Nucleus accumbens (tissue), 56 donors: Measurements from ENCODE around the gene NTRK3.

Source experiments
- DNase-seq, 56 donors: peaks; one replicate each; lab custom pipeline; 2025; lab: John Stamatoyannopoulos, UW

Gene NTRK3

DNA sequence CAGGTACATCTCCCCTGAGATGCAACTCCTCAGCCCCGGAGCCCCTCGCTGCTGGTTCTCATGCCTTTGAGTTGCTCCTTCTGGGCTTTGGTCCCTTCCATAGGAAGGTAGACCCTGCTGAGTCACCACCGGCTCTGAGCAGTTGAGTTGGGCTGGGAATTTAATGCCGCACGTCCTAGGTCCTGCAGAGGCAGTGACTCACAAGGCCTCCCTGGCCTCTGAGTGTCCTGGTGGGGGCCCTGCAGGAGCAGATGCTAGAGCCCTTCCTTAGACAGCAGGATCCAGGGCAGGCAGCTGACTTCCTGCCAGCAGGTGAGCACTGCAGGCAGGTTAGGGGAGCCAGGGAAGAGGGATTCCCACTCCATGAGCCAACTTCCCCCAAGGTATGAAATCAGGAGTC is 5.5 kb upstream of the NTRK3 start:
- DNase-seq: no peak

DNA sequence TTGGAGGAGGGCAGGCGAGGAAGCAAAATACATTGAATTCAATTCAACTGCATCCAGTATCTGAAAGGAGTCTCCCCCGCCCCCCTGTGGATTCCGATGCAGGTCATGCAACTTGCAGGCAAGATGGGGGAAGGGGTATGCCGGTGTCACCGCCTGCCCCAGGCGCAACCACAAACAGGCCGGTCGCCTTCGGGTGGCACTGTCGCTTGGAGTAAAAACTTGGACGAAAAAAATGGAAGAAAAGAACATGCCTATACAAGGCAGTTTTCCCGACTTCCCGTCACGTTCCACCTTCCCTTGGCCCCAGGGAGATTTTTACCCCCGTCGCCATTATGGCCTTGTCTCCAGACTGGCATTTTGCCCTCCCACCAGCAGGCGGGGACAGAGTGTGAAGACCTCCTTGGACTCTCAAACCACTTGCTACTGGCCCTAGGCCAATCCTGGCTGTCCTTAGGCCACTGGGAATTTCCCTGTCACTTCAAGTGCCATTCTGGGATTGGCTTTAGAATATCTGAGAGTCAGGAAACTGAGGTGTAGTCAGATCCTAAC is 1.6 kb upstream of the NTRK3 start:
- peak in 51 of 56 donors; percentile 20 to 88 (median 66) for DNase-seq

DNA sequence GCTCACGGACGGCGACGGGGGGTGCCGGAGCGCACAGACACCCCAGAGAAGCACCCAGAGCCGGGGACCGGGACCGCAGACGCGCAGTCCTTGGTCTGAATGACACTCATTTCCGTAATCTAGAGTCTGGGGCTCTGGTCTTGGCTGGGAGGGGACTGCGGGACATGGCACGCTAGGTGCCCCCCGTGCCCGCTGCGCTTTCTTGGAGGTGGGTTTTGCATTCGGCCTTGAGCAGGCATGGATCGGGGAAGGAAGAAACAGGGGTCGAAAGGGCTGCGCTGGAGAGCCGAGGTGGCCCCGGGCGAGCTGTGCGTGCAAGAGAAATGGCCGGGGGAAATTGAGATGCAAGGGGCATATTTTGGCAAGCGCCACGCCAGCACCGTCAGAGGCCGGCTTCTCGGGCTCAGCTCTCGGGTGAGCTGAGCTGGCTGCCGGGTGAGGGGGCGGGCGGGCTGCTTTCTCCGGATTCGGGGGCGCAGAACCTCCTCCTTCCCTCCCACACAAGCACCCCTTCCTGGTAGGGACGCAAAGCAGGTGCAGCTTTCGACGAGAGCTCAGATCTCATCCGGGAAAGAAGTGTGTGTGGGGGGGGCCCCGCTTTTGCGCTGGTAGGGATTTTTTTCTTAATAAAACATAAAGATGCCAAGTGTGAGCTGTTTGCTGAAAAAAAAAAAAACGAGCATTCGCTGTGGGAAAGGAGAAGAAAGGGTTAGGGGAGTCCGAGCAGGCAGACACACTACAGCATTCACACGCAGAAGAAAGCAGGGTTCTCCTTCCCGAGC is 963 bp upstream of the NTRK3 start:
- DNase-seq: peak in 51 of 56 donors; percentile 17 to 84 (median 60)

DNA sequence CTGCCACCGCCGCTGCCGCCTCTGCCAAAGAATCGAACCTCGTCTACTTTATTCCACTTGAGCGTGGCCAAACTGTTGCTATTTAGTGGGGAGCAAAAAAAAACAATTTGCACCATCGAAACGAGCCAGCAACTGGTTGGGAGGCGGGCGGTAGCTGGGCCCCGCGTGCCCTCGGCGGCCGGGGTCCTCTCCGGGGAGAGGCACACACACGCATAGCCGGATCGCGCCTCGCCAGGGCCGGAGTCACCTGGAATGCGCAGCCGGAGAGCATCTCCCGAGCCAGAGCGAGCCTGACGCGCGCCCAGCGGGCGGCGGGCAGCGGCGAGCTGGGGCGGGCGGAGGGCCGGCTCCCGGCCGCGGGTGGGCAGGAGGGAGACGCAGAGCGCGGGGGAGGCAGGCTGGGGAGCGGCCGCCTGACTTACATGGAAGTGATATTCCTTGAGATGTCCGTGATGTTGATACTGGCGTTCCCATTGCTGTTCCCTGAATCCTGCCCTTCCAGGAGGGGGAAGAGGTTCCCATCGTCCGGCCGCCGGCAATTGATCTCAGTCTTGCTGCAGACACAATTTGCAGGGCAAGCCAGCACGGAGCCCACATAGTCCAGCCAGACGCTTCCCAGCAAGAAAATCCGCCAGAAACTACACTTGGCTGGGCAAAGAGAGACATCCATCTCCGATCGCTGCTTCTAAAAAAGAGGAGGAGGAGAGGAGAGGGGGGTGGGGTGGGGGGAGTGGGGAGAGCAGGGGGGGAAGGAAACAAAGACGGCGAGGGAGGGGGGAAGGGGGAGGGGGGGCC is 858 bp downstream of the NTRK3 start:
- DNase-seq: peak in 28 of 56 donors; percentile 7 to 63 (median 35)

DNA sequence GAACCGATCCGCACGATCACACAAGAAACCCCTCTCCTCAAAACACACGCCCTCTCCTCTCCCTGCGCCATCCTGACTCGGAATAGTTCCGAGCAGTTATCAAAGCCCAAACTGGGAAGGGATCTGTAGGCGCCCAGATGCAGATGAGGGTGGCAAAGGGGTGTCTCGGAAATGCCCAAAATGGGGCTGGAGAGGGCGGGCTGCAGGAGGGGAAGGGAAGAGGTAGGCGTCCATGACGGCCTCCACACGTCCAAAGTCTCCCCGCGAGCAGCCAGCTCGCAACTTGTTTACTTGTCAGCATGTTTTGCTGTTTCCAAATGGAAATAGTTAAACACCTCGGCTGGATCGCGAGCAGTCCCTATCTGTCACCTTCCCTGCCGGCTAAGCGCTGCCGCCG is 1.5 kb downstream of the NTRK3 start:
- DNase-seq: peak in 32 of 56 donors; percentile 8 to 70 (median 34)

DNA sequence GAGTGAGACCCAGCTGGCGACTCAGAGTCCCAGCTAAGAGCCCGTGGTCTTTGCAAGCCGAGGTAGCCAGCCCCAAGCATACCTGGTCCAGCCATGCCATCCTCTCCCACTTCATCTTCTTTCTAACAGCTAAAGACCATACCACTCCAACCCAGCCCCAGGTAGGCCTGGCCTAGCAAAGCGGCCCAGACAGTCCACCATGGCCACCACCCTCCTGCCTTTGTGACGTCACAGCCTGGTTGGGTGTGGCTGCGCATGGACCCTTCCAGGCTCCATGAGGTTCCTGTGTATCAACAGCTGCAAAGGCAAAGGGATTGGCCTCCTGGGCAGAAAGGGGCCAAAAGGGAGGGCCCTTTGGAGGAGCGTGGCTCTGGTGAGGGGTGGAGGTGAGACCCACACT is 4.1 kb downstream of the NTRK3 start:
- no peak for DNase-seq

DNA sequence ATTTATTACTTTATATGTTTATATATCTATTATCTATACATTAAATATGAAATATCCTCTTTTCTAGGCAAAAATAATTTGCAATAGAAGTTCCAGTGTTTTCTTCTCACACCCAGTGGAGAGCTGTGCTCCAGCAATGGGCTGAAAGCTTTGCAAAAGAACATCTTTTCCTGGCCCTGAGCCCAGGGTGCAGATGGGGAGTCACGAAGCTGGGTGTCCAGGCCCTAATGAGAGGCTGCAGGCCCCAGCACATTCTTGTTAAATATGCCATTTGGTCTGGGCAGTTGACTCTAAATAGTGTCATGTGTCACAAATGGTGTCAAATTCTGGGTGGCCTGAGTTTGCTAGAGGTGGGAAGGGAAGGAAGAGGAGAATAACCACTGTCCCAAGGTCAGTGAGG is 5.7 kb downstream of the NTRK3 start:
- DNase-seq: peak in 1 of 56 donors; percentile 19

DNA sequence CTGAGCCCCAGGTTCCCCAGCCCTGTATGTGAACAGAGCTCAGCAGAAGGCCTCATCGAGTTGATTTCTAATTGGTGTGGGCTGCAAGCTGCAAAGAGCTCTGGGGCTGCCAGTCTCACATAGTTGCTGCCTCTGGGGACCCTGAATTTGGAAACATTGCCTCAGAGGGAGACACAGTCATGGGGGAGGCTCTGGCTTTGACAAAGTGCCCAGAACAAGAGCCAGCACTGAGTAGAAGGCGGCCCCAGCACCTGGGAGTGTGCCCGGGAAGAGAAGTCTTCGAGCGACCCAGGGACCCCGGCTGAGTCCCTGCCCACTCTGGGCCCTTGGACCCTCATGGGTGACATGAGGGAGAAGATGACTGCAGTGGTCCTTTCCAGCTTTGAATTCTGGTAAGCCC is 7.3 kb downstream of the NTRK3 start:
- peak in 2 of 56 donors; percentile 16 to 19 for DNase-seq

DNA sequence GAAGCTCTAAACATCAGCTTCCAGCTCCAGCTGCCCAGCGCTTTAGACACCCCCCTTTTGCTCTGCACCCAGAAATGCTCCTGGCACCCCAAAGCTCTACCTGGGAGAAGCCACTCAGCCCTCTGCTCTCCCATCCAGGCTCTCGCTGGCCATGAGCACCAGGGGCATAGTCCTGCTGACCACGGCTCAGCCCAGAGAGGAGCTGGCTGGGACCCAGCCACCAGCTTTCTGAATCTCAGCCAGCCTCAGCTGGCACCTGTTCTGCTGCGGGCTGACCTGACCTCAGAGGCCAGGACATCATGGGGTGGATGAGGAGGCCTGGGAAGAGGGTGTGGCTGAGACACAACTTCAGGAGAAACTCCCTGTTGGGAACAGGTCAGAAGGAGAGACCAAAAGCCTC is 8.6 kb downstream of the NTRK3 start:
- peak in 7 of 56 donors; percentile 8 to 29 (median 18) for DNase-seq

DNA sequence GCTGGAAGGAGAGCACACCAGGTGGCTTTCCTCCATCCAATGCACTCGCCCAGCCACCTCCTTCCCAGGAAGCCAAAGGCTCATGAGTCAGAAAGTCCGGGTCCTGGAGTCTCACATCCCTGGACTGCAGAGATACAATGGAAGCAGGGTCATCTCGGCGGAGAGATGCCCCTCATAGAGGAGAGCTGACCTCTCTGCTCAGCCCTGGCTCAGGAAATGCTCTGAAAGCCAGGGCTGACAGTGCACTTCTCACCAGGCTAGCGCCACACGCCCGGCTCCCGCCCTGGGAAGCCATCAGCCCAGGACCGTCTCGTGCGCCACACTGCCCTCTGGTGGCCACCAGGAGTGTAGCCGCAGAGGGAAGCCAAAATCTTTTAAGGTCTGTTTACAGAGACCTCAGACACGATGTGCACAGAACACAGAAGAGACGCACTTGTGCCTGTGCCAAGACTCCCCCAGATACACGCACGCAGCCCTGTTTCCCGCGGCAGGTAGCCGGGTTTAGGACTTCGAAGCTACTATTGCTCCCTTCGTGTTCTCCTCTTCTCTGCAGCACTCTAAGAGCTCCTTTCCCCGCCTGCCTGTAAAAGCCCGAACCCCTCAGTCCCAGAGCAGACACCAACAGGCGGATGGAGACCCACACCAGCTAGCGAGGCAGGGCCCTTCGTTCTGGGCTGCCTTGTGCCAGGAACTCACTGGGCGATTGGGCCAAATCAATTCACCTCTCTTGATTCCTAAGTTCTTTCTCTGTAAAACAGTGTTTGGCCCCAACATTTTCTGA is 9.7 kb downstream of the NTRK3 start:
- DNase-seq: peak in 52 of 56 donors; percentile 9 to 87 (median 62)

DNA sequence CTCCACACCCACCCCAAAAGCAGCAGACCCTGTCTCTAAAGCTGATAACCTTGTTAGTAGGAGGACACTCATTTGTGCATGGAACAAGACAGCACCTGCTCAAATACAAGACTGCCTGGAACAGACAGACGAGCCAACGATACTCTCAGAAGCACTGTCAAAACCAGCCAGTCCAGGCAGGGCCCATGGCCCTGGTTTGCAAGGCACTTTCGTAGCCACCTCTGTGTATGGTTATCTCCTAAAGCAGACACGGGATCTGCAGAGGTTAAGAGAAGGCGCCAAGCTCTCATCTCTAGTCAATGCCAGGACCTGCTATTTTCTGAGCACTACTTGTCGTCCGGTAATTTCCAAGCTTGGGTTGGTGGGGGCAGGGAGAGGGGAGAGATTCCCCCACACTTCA is 10.5 kb downstream of the NTRK3 start:
- DNase-seq: no peak

DNA sequence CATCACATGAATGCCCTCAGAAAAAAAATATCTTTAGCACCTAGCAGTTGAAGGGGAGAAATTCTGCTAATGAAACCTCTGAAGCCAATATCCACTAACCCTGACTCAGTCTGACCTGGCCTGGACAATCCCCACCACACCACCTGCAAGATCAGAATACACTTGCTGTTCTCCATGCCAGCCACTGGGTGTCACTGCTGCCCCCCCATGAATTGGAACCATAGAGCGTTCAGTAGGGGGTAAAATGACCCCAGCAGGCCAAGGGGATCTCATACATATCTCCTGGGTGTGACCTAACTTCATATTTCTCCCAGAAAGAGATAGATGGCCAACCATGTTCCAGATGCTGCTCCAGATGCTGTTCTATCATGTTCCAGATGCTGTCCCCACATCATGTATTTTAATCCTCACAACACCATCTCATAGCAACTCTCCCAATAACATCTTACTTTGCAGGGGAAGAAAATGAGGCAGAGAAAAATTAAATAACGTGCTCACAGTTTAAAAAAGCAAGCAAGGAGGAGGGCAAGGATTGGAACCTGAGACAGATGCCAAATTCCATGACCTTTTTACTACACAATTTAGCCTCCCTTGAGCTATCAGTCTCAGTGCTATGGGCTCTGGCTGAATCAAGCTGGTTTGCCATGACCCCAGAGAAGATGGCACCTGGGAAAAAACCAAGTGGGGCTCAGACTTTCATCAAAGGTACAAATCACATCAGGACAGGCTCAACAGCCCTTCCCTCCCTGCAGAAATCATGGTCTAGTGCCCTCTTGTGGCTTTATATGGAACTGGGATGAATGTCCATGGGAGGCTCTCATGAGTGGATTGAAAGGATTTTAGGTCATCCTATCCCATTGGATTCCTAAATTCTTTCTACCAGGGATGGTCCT is 12.4 kb downstream of the NTRK3 start:
- peak in 1 of 56 donors; percentile 12 for DNase-seq

DNA sequence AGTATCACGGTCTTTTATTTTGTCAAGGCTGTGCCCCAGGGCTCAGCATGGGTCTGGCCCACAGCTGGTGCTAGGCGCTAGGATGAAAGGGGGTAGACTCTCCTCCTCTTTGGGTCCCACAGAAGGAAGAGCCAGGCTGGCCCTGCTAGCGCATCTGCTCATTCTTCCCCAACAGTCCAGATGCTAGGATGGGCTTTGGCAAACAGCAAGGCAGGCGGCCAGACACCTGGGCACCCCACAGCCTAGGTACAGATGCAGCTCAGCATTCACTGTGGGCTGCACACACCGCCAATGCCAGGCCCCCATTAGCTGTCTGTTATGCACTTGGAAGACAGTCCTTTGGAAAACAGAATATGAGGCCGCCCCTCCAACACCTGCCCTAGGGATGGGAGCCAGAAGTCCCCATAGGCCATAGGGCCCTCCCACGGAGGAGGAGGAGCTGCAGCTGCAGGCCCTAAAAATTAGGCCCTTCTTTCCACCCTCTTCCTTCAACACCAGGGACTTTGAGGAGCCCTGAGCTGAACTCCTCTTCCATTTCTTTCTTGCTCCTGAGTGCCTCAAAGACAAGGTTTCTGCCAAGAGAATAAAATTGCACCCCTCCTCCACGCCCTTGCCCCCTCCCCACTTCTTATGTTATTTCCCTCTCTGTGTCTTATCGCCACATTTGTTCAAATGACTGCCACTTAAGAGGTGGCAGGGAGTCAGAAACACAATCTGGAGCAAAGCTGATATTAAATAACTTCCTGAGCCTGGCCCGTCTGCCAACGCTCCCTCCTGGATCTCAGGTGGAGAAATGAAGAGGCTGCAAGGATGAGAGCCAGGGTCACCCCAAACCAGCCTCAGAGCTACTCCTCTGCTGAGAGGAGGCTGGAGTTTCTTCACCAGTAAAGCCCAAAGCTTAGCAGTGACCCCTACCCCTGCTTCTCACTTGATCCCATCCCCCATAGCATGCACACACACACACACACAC is 13.7 kb downstream of the NTRK3 start:
- DNase-seq: no peak

DNA sequence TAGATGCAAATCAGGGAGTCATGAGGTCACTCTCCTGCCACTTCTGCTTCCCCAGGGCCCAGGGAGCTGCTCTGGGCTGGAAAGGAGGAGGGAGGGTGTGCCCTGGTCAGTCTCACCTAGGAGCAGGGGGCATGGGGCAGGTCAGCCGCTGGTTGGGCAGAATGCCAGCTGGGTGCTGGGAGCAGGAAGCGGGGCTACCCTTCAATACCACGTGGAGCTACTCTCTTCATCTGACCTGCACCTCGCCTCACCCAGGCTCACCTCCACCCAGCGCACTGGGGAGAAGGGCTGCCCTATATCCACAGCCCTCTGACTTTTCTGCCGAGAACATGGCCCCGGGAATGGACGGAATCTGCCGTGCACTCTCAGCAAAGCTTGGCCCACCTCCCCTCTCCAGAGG is 15.1 kb downstream of the NTRK3 start:
- no peak for DNase-seq

DNA sequence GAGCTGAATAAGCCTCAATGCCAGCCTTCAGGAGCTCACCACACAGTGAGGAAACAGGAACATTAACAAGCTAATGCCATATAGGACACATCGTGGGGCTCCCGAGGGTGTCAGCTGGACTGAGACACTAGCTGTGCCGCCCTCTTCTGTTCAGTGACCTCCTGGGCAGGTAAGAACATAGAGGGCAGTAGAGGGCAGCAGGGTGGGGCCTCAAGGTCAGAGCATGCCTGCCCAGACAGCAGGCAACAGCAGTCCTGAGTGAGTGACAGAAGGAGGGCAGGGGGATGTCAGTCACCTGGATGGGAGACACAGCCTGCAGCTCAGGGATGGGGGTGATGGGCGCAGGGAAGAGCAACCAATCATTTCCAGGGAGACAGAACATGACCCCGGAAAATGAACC is 15.5 kb downstream of the NTRK3 start:
- DNase-seq: no peak

DNA sequence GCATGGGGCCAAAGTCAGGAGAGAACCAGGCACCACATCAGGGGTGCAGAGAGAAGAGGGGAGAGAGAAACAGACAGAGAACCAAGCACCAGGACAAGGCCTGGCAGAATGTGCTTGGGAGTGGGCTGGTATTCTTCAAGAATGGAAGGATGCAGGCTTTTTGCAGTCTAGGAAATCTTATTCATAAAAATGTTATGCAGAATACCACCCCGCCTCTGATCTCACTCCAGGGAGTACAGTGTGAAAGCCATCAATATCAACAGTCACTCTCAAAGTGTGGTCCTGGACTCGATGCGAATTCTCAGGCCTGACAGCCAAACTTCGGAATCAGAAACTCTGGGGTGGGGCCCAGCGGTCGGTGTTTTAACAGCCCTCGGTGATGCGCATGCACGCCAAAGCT is 16.9 kb downstream of the NTRK3 start:
- no peak for DNase-seq

DNA sequence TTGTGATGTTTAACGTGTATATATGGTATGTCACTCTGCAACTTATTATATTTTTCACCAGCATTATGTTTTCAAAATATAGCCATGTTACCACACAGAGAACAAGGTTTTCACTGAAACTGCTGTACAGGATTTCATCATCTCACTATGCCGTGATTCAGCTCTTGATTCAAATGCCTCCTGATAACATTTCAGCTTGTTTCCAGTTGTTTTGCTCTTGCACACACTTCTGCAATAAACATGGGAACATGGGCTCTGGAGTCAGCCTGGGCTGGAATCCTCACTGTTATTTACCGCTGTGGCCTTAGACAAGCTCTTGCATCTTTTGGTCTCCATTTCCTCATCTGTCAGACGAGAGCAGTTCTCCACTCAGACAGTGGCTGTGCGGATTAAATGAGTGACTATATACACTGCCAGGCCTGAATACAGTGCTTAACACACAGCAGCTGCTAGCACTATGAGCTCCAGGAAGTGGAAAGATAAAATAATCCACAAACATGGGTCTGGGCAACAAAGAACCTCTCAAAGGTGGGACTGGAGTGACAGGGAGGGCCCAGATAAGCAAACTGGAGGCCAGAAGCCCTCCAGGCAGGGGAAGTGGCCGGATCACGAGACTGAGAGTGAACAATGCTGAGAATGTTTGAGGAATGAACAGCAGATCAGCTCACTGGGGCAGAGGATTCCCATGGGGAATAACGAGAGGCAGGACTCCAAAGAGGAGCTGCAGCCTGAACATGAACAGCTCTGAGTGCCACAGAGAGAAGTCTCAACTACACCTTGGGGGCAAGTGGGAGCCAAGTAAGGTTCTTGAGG is 17.7 kb downstream of the NTRK3 start:
- DNase-seq: no peak

DNA sequence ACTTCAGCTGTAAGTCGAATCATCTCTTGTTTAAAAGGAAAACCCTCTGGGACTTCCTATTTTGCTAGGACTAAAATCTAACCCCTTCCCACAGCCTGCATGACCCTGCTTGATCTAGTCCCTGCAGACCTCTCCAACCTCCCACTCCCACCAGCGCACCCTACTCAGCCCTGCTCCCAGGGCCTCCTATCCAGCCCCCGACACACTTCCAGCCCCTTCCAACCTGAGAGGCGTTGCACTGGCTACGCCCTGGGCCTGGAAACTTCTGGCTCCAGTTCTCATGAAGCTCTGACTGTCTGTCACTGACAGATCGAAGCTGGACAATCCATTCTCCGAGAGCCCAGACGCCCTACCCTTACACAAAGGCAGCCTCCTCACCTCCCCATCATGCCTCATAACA is 21.8 kb downstream of the NTRK3 start:
- DNase-seq: no peak
